ENCODE data around the gene CLSTN2.

GRCh38 chr3:140236836-140237501 lies 302.0 kb downstream of the CLSTN2 start:
- TF ChIP-seq, protein P1, sequence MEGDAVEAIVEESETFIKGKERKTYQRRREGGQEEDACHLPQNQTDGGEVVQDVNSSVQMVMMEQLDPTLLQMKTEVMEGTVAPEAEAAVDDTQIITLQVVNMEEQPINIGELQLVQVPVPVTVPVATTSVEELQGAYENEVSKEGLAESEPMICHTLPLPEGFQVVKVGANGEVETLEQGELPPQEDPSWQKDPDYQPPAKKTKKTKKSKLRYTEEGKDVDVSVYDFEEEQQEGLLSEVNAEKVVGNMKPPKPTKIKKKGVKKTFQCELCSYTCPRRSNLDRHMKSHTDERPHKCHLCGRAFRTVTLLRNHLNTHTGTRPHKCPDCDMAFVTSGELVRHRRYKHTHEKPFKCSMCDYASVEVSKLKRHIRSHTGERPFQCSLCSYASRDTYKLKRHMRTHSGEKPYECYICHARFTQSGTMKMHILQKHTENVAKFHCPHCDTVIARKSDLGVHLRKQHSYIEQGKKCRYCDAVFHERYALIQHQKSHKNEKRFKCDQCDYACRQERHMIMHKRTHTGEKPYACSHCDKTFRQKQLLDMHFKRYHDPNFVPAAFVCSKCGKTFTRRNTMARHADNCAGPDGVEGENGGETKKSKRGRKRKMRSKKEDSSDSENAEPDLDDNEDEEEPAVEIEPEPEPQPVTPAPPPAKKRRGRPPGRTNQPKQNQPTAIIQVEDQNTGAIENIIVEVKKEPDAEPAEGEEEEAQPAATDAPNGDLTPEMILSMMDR (IDR thresholded peaks at IDR 0.05) = no peak
- TF ChIP-seq POLR2A (IDR thresholded peaks at IDR 0.05) (no peak), POLR2AphosphoS5 (IDR thresholded peaks at IDR 0.05) (no peak)

All from prostate gland (tissue), 2 donors.